ENCODE measurements around the gene CTNND1.

Gene CTNND1

DNA sequence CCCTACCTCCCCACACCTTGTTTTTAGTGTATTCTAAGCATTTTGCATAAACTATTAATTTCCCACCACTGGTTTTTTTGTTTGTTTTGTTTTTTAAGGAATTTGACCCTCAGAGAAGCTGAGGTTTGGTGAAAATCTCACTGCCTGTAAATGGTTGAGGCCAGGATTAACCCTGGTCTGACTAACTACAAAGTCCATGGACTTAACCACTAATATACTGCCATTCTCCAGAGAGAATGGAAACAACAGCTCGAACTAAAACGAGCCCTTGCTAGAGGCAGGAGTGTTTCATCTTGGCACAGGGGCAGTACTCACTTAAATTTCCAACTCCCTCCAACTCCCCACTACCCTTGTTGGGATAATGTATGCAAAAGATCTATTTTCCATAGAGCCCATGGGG lies 3.0 kb downstream of the CTNND1 start:
- no peak for DNase-seq

GRCh38 chr11:57764972-57765371 lies 3.4 kb downstream of the CTNND1 start:
- DNase-seq = no peak

GRCh38 chr11:57770793-57771192 lies 9.2 kb downstream of the CTNND1 start:
- DNase-seq = no peak

GRCh38 chr11:57771365-57771764 lies 9.8 kb downstream of the CTNND1 start:
- no peak for DNase-seq

DNA sequence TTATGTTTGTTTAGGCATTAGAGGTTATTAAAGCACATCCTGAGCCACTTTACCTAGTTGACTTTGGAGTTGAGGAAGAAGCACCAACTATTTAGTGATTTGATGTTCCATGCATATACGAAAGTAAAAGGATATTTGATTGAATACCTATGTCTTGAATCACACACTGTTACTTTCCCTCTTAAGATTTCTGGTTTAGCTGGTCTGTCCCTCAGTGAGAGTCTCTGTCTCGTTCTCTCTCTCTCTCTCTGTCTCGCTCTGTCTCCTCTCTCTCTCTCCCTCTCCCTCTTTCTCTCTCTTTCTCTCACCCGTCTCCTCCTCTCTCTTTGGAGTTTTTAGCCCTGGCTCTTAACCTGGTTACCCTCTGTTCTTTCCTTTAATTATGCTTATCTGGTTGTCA lies 11.0 kb downstream of the CTNND1 start:
- no peak for DNase-seq

GRCh38 chr11:57773026-57773598 lies 11.5 kb downstream of the CTNND1 start:
- no peak for DNase-seq

GRCh38 chr11:57775491-57775890 lies 13.9 kb downstream of the CTNND1 start:
- no peak for DNase-seq

GRCh38 chr11:57776031-57776521 lies 14.5 kb downstream of the CTNND1 start:
- no peak for DNase-seq

DNA sequence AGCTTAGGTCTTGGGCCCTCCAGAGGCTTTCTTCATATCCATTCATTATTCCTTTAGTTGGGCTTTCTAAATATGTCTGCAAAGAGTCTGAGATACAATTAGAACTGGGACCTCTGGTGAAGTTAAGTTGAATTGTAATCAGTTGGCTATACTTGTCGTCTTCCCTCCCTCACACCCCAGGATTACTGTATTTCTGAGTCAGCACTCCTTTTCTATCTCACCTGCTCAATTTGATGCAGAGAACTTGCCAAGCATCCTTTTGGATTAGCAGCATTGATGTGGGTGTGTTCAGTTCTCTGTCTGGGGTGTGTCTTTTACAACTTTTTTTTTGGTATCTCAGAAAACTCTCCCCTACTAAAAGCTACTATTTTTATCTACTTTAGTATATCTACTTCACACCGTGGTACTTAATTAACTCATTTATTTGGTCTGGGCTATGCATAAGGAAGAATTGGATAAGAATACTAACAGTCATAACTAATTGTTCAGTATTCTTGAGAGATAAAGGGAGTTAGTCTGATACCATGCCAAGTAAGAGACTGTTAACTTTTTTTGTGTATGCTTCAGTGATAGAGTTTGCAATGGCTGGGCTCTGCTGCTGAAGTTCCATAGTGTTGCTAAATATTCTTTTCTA lies 15.1 kb downstream of the CTNND1 start:
- no peak for DNase-seq

DNA sequence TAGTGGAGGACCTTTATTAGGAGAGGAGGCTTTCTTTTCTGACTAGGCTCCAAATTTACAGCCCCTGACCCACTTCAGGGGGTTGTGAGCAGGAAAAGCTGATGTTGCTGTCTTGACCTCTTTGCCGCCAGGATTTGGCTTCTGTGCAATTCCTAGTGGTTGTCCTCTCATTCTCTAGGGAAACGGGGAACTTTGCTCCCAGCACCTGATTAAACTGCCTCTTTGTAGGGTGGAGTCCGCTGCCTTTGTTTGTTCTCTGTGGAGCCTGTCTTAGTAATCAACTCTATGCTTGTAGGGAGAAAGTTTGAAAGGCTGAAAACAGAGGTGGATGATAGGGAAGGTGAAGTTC lies 16.3 kb downstream of the CTNND1 start:
- no peak for DNase-seq

- no peak for DNase-seq
These were observed 16.9 kb downstream of the CTNND1 start for GRCh38 chr11:57778318-57779037.

GRCh38 chr11:57779276-57779675 lies 17.7 kb downstream of the CTNND1 start:
- no peak for DNase-seq

DNA sequence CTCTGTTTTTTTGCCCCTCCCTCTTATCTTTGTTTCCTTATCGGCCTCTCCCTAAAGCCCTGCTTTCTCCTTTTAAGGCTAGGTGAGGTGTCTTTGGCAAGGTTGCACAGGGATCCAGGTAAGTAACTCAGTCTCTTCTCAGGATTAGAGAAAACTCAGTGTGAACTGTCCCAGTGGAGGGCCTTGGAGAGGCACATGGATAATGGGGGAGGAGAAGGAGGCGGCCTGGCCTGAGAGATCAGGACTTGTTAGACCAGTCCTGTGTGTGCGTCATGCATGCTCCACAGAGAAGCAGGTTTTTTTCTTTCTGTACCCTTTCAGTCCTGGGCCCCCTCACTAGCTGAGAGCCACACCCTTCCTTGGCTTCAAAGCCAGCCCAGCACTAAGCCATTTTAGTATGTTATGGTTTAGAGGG lies 19.9 kb downstream of the CTNND1 start:
- no peak for DNase-seq

DNA sequence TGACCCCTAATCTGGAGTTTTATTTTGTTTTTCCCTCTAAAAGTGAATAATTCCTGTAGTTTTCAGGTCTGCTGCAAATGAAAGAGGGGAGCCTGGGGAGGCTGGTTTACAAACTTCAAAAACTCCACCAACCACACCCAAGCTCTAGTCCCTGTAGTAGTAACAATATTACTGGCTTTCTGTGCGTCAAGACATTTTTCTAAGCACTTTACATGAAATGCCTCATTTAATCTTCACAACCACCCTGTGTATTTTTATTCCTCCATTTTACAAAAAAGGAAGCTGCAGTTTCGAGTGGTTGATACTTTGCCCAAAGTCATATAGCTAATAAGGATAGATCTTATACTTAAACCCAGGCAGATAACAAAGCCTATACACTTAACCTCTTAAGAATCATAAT lies 23.5 kb downstream of the CTNND1 start:
- DNase-seq = no peak

DNA sequence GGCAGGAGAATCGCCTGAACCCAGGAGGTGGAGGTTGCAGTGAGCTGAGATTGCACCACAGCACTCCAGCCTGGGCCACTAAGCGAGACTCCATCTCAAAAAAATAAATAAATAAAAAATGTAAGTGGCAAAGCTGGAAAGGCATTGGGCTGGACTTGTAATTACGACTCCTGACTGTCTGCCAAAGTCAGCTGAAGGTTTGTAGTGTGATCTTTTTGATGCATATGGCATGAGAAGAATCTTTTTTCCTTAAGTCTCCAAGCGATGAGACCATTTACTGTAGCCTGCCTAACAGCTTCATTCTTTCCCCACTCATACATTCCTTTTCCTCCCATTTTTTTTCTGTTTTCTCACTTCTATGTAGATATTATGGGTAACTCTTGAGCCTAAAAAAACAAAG lies 24.8 kb downstream of the CTNND1 start:
- no peak for DNase-seq

- DNase-seq = no peak
These were observed 25.5 kb downstream of the CTNND1 start for GRCh38 chr11:57787006-57787604.

DNA sequence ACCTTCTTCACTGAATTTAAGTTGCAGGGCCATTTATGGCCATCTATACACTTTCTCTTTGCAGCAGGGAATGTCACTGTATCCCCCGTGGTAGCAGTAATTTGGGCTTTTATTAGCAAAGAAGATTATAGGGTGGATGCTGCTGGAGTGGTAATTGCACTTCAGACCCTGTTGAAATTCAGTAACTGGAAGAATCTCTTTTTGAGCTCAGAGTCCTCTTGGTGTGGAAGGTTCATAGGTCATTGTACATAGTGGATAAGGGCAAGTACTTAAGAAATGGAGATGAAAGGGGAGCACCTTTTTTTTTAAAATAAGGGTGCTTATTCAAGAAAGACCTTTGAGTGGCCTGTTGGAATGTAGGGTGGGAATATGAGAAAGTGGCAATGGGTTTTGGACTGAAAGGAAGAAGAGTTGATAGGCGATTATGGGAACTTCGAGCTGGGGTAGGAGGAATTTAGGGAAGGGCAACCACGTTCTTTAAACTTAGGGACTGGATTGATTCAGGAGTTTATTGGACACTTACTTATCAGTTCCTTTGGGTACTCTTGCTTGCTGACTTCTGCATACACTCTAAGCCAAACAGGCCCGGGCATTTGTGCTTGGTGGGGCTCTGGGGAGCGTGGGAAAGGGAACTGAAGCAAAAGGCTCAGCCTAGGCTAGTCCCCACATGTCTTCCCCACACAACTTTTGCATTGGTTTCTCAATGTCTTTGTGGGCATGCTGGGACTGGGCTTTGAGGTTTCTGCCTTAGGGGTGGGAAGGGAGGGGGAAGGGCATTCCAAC lies 26.5 kb downstream of the CTNND1 start:
- no peak for DNase-seq

DNA sequence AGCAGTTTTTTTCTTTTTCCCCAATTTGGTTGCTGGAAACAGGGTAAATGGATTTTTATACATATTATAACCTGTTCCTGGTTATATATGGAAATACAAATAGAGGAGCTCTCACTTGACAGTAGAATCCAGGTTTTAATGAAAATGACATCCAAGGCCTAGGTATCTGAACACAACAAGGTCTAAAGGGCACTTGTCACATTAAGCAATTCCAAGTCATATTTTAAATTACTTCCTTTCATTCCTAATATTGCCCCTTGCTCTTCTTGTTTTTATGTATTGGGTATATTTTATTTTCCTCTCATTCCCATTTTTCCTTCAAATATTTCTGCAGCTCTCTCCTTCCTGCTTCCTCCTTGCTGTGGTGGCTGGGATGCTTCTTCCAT lies 27.1 kb downstream of the CTNND1 start:
- no peak for DNase-seq

DNA sequence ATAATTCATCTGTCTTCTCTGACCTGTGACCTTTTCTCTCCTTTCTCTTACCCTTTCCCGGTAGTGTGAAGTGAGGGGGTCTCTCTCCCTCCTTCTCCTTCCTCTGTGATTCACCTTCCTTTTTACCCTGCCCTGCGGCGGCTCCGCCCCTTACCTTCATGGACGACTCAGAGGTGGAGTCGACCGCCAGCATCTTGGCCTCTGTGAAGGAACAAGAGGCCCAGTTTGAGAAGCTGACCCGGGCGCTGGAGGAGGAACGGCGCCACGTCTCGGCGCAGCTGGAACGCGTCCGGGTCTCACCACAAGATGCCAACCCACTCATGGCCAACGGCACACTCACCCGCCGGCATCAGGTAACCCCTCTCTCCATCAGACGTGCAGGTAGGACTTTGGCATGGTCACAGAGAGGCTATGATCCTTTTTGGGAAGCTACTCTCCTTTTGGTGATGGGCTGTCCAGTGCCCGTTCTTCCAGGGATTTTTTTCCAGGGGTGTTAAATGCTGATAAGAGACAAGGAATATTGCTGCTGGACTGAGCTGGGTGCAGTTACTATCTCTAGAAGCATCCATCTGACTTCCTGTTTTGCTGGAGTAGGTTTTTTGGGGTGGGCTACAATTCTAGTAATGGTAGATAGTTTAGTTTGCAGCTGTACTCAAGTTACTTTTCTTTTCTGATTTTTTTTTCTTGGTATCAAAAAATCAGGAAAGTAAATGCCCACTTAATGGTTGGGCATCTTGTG lies 29.9 kb downstream of the CTNND1 start:
- no peak for DNase-seq

DNA sequence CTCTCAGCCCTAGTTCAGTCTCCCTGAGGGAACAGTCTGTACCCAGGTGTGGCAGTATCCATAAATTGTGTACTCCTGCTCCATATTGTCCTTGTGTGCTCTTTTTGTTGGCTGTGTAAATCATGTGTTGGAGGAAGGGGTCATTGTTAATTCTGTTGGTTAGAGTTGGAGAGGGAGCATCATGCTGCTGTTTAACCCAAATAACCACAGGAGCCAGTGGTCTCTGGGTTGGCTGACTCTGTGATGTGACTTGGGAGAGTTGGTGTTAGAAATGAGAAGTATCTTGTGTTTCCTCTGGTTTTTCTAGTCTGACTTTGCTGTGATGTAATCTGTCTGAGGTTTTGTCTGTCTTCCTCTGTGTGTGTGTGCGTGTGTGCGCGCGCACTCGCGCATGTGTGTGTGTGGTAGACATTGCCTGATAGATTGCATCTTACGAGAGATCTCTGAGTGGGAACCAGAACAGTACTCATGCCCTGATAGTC lies 30.5 kb downstream of the CTNND1 start:
- peak; percentile 92 for DNase-seq

GRCh38 chr11:57792870-57793269 lies 31.3 kb downstream of the CTNND1 start:
- peak; percentile 16 for DNase-seq

All from activated CD4-positive, alpha-beta T cell treated with anti-CD3 and anti-CD28 coated beads, Interleukin-2, Interleukin-6, amounts not matched to agents 100 ng/mL and 50 ng/mL, durations not matched to agents 16 hours and 8 hours (primary cell).